ENCODE measurements around the gene SGK1. TPM values are rescaled to one million over a fixed set of nuclear protein-coding genes. Genes with fewer than 3 reads are reported as not detected.

The SGK1 gene
- total RNA-seq, 1 experiment from 2014 or later = 23.2 TPM

- TF ChIP-seq, protein P1, sequence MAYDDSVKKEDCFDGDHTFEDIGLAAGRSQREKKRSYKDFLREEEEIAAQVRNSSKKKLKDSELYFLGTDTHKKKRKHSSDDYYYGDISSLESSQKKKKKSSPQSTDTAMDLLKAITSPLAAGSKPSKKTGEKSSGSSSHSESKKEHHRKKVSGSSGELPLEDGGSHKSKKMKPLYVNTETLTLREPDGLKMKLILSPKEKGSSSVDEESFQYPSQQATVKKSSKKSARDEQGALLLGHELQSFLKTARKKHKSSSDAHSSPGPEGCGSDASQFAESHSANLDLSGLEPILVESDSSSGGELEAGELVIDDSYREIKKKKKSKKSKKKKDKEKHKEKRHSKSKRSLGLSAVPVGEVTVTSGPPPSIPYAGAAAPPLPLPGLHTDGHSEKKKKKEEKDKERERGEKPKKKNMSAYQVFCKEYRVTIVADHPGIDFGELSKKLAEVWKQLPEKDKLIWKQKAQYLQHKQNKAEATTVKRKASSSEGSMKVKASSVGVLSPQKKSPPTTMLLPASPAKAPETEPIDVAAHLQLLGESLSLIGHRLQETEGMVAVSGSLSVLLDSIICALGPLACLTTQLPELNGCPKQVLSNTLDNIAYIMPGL (CRISPR knock-in tag; IDR thresholded peaks at IDR 0.05) = peak; percentile 69; the same call in 1 of the 2 replicates
- TF ChIP-seq MLX (CRISPR knock-in tag; IDR thresholded peaks at IDR 0.05) (0 out of 2 replicates have a peak, but pooled peaks have one; percentile 18), GTF2I (CRISPR knock-in tag; conservative IDR thresholded peaks at IDR 0.05) (no peak)
- TF ChIP-seq, protein P2, sequence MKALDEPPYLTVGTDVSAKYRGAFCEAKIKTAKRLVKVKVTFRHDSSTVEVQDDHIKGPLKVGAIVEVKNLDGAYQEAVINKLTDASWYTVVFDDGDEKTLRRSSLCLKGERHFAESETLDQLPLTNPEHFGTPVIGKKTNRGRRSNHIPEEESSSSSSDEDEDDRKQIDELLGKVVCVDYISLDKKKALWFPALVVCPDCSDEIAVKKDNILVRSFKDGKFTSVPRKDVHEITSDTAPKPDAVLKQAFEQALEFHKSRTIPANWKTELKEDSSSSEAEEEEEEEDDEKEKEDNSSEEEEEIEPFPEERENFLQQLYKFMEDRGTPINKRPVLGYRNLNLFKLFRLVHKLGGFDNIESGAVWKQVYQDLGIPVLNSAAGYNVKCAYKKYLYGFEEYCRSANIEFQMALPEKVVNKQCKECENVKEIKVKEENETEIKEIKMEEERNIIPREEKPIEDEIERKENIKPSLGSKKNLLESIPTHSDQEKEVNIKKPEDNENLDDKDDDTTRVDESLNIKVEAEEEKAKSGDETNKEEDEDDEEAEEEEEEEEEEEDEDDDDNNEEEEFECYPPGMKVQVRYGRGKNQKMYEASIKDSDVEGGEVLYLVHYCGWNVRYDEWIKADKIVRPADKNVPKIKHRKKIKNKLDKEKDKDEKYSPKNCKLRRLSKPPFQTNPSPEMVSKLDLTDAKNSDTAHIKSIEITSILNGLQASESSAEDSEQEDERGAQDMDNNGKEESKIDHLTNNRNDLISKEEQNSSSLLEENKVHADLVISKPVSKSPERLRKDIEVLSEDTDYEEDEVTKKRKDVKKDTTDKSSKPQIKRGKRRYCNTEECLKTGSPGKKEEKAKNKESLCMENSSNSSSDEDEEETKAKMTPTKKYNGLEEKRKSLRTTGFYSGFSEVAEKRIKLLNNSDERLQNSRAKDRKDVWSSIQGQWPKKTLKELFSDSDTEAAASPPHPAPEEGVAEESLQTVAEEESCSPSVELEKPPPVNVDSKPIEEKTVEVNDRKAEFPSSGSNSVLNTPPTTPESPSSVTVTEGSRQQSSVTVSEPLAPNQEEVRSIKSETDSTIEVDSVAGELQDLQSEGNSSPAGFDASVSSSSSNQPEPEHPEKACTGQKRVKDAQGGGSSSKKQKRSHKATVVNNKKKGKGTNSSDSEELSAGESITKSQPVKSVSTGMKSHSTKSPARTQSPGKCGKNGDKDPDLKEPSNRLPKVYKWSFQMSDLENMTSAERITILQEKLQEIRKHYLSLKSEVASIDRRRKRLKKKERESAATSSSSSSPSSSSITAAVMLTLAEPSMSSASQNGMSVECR (CRISPR knock-in tag; IDR thresholded peaks at IDR 0.05; ENCODE audit: borderline replicate concordance) = peak; percentile 33; the same call in 1 of the 2 replicates
Measured at GRCh38 chr6:134174672-134175531, 143.0 kb downstream of the SGK1 start (continued).

DNA sequence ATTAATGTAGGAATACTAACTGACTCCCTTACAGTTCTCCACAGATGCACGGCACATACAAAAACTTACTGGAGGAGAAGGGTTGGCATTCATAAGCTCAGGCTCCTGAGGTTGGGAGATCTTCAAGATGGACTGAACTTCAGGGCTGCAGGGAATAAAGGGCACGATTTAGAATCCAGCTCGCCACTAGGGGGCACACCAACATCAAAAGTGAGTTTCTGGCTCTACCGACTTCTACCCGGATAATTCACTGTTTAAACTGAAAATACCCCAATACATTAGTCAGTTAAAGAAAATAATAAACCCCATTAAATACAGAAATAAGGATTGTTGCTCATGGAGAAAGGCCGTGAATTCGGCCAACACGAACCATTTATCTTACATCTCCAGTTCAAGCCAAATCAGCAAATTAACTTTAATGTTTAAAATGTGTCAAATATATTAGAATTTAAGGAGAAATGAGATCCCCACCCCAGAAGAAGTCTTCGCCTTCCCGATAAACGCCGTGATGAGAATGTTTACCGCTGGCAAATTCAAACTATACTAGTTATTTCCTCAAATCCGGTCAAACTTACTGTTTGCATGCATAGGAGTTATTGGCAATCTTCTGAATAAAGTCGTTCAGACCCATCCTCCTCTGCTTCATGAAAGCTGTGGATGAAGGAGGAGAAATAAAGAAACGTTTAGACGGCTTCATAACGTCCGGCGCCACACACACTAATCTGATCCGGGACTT is 143.8 kb downstream of the SGK1 start:
- Mint-ChIP-seq H3K4me3 (peak overlapping the region; percentile 94), H3K4me1 (peaks cover 40% of the 10 kb centered on the region), H3K27me3 (ENCODE audit: low read depth) (peaks cover 21% of the 10 kb centered on the region), H3K27ac (peak overlapping the region; percentile 86), H3K36me3 (peaks cover 44% of the 10 kb centered on the region), H3K9me3 (no peaks in the 10 kb centered on the region)
- DNase-seq (ENCODE audit: low spot score) = peak; percentile 88
- no peak for TF ChIP-seq ZNF532 (CRISPR knock-in tag; IDR thresholded peaks at IDR 0.05; ENCODE audit: borderline replicate concordance)
- TF ChIP-seq, protein P3, sequence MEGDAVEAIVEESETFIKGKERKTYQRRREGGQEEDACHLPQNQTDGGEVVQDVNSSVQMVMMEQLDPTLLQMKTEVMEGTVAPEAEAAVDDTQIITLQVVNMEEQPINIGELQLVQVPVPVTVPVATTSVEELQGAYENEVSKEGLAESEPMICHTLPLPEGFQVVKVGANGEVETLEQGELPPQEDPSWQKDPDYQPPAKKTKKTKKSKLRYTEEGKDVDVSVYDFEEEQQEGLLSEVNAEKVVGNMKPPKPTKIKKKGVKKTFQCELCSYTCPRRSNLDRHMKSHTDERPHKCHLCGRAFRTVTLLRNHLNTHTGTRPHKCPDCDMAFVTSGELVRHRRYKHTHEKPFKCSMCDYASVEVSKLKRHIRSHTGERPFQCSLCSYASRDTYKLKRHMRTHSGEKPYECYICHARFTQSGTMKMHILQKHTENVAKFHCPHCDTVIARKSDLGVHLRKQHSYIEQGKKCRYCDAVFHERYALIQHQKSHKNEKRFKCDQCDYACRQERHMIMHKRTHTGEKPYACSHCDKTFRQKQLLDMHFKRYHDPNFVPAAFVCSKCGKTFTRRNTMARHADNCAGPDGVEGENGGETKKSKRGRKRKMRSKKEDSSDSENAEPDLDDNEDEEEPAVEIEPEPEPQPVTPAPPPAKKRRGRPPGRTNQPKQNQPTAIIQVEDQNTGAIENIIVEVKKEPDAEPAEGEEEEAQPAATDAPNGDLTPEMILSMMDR (IDR thresholded peaks at IDR 0.05) = peak; percentile 79
- 0 out of 2 replicates have a peak, but pooled peaks have one; percentile 17 for TF ChIP-seq GABPB1 (CRISPR knock-in tag; IDR thresholded peaks at IDR 0.05)
- ChIA-PET CTCF (interaction anchor here (0.5 to 1.6 kb wide), 12 partner anchors 17 to 1798 kb away, joined by 3 to 14 read pairs (median 4); no protein-coding TSS in a partner anchor), POLR2A (interaction anchor here (1.1 kb wide), 1 partner anchor 880 kb away, joined by 4 read pairs; the partner anchor contains the start of gene HBS1L)
- ATAC-seq = no peak
